Measurements from ENCODE around the gene KRT83. TPM values are rescaled to one million over a fixed set of nuclear protein-coding genes. Genes with fewer than 3 reads are reported as not detected.
"Not testable (repeated sequence)": the region's sequence is repeated elsewhere in the genome, so short reads cannot be mapped to it uniquely, and the experiment has no call there.

Gene KRT83
- total RNA-seq, 2 donors from 2014 or later, result 0.74 TPM; not detected in 1

DNA sequence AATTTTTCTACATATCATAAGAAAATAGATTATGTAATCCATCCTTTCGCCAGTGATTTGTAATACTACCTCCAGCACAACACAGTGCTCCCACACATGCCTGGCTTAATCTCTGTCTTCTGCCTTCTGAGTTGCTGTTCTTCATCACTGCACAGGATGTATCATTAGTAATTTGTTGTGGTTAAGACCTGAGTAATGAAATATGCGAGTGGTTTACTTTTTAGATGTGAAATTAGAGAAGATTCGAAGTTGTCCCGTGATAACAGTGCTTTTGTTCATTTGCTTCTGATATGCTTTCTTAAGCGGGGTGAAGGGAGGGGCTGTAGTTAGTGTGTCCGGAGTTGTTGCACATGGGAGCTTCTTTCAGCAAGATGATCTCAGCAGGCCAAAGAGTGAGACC lies 28.0 kb upstream of the KRT83 start:
- Histone ChIP-seq H3K36me3 (no peaks in the 10 kb centered on the region), H3K4me1 (replicated peaks) (peaks cover 6% of the 10 kb centered on the region), H3K4me3 (no peak overlapping the region), H3K27ac (no peak overlapping the region), H3K27me3 (replicated peaks; ENCODE audit: insufficient read depth) (no peaks in the 10 kb centered on the region), H3K9me3 (no peaks in the 10 kb centered on the region)
- WGBS, result 78% methylated on average over 6 of the region's 6 CpGs
- no peak for TF ChIP-seq POLR2AphosphoS5 (IDR thresholded peaks at IDR 0.05)
- TF ChIP-seq, protein P1, sequence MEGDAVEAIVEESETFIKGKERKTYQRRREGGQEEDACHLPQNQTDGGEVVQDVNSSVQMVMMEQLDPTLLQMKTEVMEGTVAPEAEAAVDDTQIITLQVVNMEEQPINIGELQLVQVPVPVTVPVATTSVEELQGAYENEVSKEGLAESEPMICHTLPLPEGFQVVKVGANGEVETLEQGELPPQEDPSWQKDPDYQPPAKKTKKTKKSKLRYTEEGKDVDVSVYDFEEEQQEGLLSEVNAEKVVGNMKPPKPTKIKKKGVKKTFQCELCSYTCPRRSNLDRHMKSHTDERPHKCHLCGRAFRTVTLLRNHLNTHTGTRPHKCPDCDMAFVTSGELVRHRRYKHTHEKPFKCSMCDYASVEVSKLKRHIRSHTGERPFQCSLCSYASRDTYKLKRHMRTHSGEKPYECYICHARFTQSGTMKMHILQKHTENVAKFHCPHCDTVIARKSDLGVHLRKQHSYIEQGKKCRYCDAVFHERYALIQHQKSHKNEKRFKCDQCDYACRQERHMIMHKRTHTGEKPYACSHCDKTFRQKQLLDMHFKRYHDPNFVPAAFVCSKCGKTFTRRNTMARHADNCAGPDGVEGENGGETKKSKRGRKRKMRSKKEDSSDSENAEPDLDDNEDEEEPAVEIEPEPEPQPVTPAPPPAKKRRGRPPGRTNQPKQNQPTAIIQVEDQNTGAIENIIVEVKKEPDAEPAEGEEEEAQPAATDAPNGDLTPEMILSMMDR (IDR thresholded peaks at IDR 0.05), result no peak
- no peak for TF ChIP-seq POLR2A (IDR thresholded peaks at IDR 0.05)
- intact Hi-C loops (cut with DNase I), result no loop called here
- no peak for DNase-seq (ENCODE audit: low spot score)

DNA sequence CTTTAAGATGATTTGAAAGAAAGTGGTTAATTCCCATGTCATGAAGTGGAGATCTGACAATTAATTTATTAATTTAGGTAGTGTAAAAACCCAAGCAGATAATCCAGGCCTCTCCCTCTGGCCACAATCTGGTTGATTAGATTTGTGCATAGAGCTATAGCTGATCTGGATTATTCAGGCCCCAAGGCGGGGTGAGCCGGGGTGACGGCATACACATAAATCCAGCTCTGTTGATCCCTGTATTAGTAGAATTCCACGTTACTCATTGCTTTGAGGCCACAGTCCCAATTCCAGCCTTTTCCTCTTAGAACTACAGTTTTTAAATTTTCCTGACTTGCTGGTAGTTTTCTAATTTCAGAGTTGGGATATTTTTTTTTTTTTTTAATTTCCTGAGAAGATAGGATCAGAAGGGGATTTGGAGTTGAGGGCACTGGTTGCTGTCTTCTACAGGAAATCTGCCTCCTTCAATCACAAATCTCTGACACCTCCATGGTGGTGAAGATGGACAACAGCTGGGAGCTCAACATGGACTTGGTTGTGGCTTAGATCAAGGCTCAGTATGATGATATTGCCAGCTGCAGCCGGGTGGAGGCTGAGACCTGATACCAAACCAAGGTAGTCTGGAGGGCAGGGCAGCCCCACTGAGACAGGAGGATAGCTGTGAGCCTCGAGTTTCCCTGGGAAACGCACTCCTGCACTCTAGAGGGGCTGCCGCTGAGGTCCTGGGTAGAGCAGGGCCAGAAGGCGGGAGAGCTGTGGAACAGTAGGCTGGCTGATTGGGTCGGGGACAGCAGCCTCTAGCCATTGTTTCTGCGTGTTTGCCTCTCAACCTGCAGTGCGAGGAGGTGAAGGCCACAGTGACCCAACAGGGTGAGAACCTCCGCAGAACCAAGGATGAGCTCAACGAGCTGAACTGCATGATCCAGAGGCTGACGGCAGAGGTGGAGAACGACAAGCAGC lies 26.6 kb upstream of the KRT83 start:
- TF ChIP-seq POLR2A (IDR thresholded peaks at IDR 0.05), result no peak
- WGBS, result 80% methylated on average over 15 of the region's 16 CpGs

DNA sequence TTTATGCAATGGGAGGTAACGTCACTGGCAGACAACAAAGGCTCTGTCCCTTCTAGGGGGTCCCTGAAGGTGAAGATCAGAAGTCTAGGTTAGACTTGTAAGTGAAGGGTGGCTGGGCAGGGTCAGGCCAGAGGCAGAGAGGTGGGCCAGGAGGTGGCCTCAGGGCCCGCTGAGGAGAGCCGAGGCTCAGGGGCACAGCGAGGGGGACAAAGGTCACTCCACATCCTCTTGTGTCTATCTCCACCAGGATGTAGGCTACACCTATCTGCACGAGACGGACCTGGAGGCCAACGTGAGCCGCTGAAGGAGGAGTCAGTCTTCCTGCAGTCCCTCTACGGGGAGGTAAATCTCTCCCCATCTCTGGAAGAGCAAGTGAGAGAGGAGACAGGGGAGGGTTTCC lies 25.8 kb upstream of the KRT83 start:
- intact Hi-C loops (cut with DNase I), result no loop called here
- Histone ChIP-seq H3K4me1 (replicated peaks) (peaks cover 6% of the 10 kb centered on the region), H3K27ac (no peak overlapping the region), H3K36me3 (no peaks in the 10 kb centered on the region), H3K4me3 (no peak overlapping the region), H3K27me3 (replicated peaks; ENCODE audit: insufficient read depth) (no peaks in the 10 kb centered on the region), H3K9me3 (no peaks in the 10 kb centered on the region)
- TF ChIP-seq, protein P1 (IDR thresholded peaks at IDR 0.05), result no peak
- TF ChIP-seq POLR2A (IDR thresholded peaks at IDR 0.05) (no peak), POLR2AphosphoS5 (IDR thresholded peaks at IDR 0.05) (no peak)
- no peak for DNase-seq (ENCODE audit: low spot score)
- WGBS, result 78% methylated on average over 9 of the region's 9 CpGs

More for the DNA sequence above, 26.6 kb upstream of the KRT83 start:
- DNase-seq (ENCODE audit: low spot score), result no peak
- intact Hi-C loops (cut with DNase I), result no loop called here
- peaks cover 6% of the 10 kb centered on the region for H3K4me1 ChIP-seq (replicated peaks)
- H3K27ac ChIP-seq, result no peak overlapping the region
- no peak overlapping the region for H3K4me3 ChIP-seq
- no peaks in the 10 kb centered on the region for H3K36me3 ChIP-seq
- H3K9me3 ChIP-seq, result no peaks in the 10 kb centered on the region
- H3K27me3 ChIP-seq (replicated peaks; ENCODE audit: insufficient read depth), result no peaks in the 10 kb centered on the region

DNA sequence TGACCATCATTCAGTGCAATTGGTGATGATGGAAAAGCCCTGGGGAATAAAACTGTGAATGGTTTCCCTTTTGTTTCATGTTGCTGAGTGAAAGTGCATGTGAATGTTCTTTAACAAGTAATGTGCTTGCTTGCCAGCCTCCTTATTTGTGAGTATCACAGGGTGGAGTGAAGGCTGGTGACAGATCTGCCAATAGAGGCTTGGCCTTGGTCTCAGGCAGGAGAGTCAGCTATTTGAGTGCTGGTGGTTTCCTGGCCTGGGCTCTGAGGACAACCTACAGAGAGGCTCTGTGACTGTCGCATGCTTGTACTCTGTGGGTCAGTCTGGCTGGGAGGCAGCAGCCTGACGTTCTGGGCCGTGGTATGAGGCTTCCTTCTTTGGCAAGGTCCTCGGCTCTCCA lies 25.4 kb upstream of the KRT83 start:
- H3K4me1 ChIP-seq (replicated peaks), result peaks cover 3% of the 10 kb centered on the region
- no peaks in the 10 kb centered on the region for H3K9me3 ChIP-seq
- intact Hi-C loops (cut with DNase I), result no loop called here
- no peak for TF ChIP-seq POLR2A (IDR thresholded peaks at IDR 0.05)
- peak; percentile 36 for TF ChIP-seq POLR2AphosphoS5 (IDR thresholded peaks at IDR 0.05)
- no peaks in the 10 kb centered on the region for H3K36me3 ChIP-seq
- DNase-seq (ENCODE audit: low spot score), result peak; percentile 22
- no peaks in the 10 kb centered on the region for H3K27me3 ChIP-seq (replicated peaks; ENCODE audit: insufficient read depth)
- H3K27ac ChIP-seq, result peak overlapping the region in 1 of 2 donors; percentile 27
- H3K4me3 ChIP-seq, result no peak overlapping the region
- 50% methylated on average over 4 of the region's 4 CpGs for WGBS

DNA sequence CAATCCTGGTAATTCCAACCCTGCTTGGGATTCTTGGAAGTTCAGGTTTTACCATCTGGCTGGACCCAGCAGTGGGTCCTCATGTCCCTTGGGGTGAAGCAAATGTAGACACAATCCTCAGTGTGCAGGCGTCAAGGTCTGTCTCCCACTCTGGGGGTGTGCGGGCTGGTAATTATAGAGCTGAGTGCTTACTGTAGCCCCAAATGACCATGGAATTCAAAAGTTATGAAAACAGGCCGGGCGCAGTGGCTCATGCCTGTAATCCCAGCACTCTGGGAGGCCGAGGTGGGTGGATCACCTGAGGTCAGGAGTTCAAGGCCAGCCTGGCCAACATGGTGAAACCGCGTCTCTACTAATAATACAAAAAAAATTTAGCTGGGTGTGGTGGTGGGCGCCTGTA lies 23.8 kb upstream of the KRT83 start:
- H3K9me3 ChIP-seq; H3K36me3 ChIP-seq; H3K27me3 ChIP-seq (replicated peaks; ENCODE audit: insufficient read depth); DNase-seq (ENCODE audit: low spot score); H3K4me3 ChIP-seq; intact Hi-C loops (cut with DNase I); H3K4me1 ChIP-seq (replicated peaks): not testable (repeated sequence)
- 91% methylated on average over 8 of the region's 8 CpGs for WGBS
- peak overlapping the region in 1 of 2 donors; percentile 24 for H3K27ac ChIP-seq

DNA sequence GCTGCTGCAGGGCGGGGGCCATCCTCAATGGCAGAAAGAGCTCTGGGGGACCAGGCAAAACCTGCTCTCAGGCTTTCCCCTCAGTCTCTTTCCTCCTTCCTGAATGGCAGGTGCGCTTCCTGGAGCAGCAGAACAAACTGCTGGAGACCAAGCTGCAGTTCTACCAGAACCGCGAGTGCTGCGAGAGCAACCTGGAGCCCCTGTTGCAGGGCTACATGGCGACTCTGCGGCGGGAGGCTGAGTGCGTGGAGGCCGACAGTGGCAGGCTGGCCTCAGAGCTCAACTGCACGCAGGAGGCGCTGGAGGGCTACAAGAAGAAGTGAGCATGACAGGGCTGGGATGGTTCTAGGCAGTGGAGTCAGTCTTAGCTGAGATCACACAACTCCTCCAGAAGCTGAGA lies 22.9 kb upstream of the KRT83 start:
- TF ChIP-seq, protein P1 (IDR thresholded peaks at IDR 0.05), result no peak
- TF ChIP-seq POLR2A (IDR thresholded peaks at IDR 0.05), result no peak
- no peak for TF ChIP-seq POLR2AphosphoS5 (IDR thresholded peaks at IDR 0.05)
- DNase-seq (ENCODE audit: low spot score), result no peak
- H3K9me3 ChIP-seq, result no peaks in the 10 kb centered on the region
- H3K4me3 ChIP-seq, result no peak overlapping the region
- no peaks in the 10 kb centered on the region for H3K27me3 ChIP-seq (replicated peaks; ENCODE audit: insufficient read depth)
- no peaks in the 10 kb centered on the region for H3K36me3 ChIP-seq
- H3K27ac ChIP-seq, result no peak overlapping the region
- H3K4me1 ChIP-seq (replicated peaks), result peaks cover 2% of the 10 kb centered on the region
- WGBS, result 87% methylated on average over 9 of the region's 12 CpGs
- intact Hi-C loops (cut with DNase I), result no loop called here

Measured in prostate gland (tissue), 2 donors.